Right lobe of liver (tissue), 6 donors: ENCODE measurements around the gene PPP1R9A. TPM values are rescaled to one million over a fixed set of nuclear protein-coding genes. Genes with fewer than 3 reads are reported as not detected.

Experiments used
- ATAC-seq, 4 donors: fragments of 200-7000 bp; cut with Tn5 transposase; one replicate each; pipeline ENCODE4 v1.9.1; 2020; ENCODE audit warnings: mild to moderate bottlenecking in 4 of 4, moderate library complexity in 4 of 4
- DNase-seq, 3 donors: peaks; one replicate each; pipeline ENCODE4 v3.0.0-alpha.2; 2020
- H3K27ac ChIP-seq, 3 donors: fragments of 200-600 bp; one replicate each; pipeline ENCODE4 v1.8.0; 2022
- H3K27me3 ChIP-seq, 2 donors: fragments of 200-600 bp; one replicate each; pipeline ENCODE4 v1.8.0; 2022
- H3K36me3 ChIP-seq, 4 donors: fragments of 200-600 bp; sonication (generic) in 1 of 4; one replicate each; pipeline versions ENCODE4 v1.5.1 to v1.8.0; 2017 to 2022; ENCODE audit warnings: control low read depth in 1 of 4
- H3K4me1 ChIP-seq, 4 donors: fragments of 200-600 bp; sonication (generic) in 1 of 4; one replicate each; pipeline versions ENCODE4 v1.5.1 to v1.8.0; 2017 to 2022; ENCODE audit warnings: control low read depth in 1 of 4
- H3K4me3 ChIP-seq, 3 donors: fragments of 200-600 bp; one replicate each; pipeline ENCODE4 v1.8.0; 2022
- H3K9me3 ChIP-seq, 4 donors: fragments of 200-600 bp; sonication (generic) in 1 of 4; one replicate each; pipeline versions ENCODE4 v1.5.1 to v1.8.0; 2017 to 2022; ENCODE audit warnings: control low read depth in 1 of 4
- CTCF ChIP-seq, 4 donors: fragments of 200-600 bp in 3 of 4; fragments of 450-650 bp in 1 of 4; IDR thresholded peaks; one replicate each; pipeline versions ENCODE4 v1.5.1 to v1.8.0; 2016 to 2022; ENCODE audit warnings: antibody characterized with exemption in 4 of 4, mild to moderate bottlenecking in 2 of 4
- POLR2A ChIP-seq: fragments of 450-650 bp; IDR thresholded peaks from one replicate; pipeline ENCODE4 v1.6.1; 2017; ENCODE audit warnings: antibody characterized with exemption, mild to moderate bottlenecking
- WGBS: methylation state at CpG from one replicate; pipeline ENCODE4 v1.1.6; 2018; ENCODE audit warnings: low coverage, low lambda C conversion rate; ENCODE audit not compliant: insufficient coverage; ENCODE audit errors: missing lambda C conversion rate; 5-methylcytosine and 5-hydroxymethylcytosine counted together
- intact Hi-C, 2 donors: fragments of 100-400 bp; cut with DNase I; formaldehyde crosslinking; loops; one replicate each; pipeline versions ENCODE4 v1.11.2 to v1.14.1; 2022
- total RNA-seq, 6 experiments: library from RNA; depleted of rRNA in 2 of 6; stranded (reverse); fragments of >200 nt in 2 of 6; fragmentation: NEBNext Ultra II Directional in 3 of 6; extraction: Animal tissue kit (Norgen Biotek cat#: 25700) in 3 of 6; gene quantifications; one replicate each; pipeline versions ENCODE4 v1.1.0 to v1.2.4, GENCODE V29; 2016 to 2023
- donor health status: DM: no; HTN: yes; CAD: no.
- donor health status: DM: no; HTN: no; CAD: no.
- donor health status: DM: no; HTN: no; CAD: no.
- donor health status: DM: no; HTN: yes; CAD: no.
- donor health status: DM: no; HTN: yes; CAD: no.

Gene PPP1R9A
- total RNA-seq, 6 experiments from 2014 or later, result 0.49 to 2.0 (median 0.81) TPM

DNA sequence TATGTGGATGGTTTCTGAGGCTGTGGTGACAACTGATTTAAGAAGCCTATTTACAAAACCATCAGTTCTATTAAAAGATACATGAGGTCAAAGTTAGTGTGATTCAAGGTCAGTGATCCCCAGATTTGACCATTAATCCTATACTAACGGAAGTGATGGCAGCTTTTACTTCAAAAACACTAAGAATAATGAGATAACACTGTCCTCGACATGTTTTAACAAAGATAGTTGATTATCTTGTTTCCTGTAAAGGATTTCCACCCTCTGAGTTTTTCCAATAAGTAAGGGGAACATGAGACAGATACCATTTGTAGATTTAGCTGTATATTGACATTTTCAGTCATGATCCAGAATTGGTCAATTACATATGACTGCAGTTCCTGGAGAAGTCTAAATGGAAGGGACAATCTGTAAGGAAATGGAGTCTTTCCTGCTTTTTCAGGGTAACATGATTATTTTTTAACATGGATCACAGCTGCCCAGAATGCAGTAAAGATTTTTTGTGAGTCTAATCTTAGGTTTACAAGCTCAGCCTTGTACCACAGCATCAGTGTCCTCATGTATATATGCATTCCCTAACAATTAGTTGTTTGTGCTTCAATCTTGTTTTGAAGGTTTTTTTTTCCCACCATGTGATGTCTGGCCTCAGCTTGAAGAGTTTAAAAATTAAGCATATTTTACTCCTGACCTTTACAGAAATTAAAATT lies 188.0 kb downstream of the PPP1R9A start:
- TF ChIP-seq POLR2A, result no peak
- Histone ChIP-seq H3K9me3 (no peaks in the 10 kb centered on the region), H3K27me3 (no peaks in the 10 kb centered on the region), H3K4me1 (no peaks in the 10 kb centered on the region), H3K36me3 (no peaks in the 10 kb centered on the region), H3K27ac (no peak overlapping the region), H3K4me3 (no peak overlapping the region)
- WGBS, result 31% methylated on average over 2 of the region's 2 CpGs
- intact Hi-C loops, result no loop called here
- DNase-seq, result no peak
- ATAC-seq, result peak; percentile 50 to 61 (median 55)

DNA sequence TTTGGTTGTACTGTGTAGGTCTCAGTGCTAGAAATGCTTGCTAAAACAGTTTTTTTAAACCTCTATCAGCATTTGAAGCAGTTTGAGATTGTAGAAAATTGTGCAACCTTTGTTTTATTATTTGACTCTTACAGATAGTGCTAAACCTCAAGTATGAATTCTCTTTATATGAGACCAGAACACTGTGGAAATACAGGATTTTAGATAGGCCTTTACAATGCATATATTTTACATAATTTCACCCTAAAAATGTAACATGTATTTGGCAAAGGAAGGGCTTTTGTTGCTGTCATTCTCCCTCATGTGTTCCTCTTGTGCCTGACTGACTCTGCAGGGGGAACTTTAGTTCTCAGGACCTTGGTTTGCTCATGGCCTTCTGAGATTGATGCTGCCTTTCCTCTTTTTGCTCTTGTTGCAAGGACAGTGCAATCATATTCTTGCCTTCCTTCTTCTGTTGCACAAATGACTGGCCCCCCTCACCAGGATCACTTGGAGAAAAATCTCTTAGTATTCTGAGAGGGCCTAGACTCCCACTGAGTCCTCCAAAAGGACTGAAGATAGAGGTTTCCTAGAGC lies 188.7 kb downstream of the PPP1R9A start:
- Histone ChIP-seq H3K4me3 (no peak overlapping the region), H3K9me3 (no peaks in the 10 kb centered on the region), H3K4me1 (no peaks in the 10 kb centered on the region), H3K27ac (no peak overlapping the region), H3K36me3 (no peaks in the 10 kb centered on the region), H3K27me3 (no peaks in the 10 kb centered on the region)
- TF ChIP-seq POLR2A, result no peak
- TF ChIP-seq CTCF (IDR thresholded peaks at IDR 0.05), result no peak
- intact Hi-C loops, result no loop called here
- no peak for DNase-seq
- ATAC-seq, result no peak

DNA sequence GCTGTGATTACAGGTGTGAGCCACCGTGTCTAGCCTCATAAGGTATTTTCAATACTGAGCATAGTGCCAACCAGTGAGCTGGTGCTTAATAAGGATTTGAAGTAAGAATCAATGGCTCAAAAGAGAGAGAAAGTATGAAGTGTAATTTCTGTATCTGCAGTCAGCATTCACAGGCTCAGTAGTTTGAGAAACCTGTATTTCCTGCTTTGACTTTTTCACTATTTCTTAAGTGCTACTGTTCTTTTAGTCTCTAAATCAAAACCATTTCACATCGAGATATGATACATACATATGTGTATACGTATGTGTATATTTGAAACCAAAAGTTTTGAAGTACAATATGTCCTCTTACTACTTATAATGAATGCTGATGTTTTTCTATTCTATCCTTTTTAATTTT lies 189.9 kb downstream of the PPP1R9A start:
- Histone ChIP-seq H3K4me3 (no peak overlapping the region), H3K36me3 (no peaks in the 10 kb centered on the region), H3K27ac (no peak overlapping the region), H3K9me3 (no peaks in the 10 kb centered on the region), H3K27me3 (no peaks in the 10 kb centered on the region), H3K4me1 (no peaks in the 10 kb centered on the region)
- ATAC-seq (no peak), DNase-seq (no peak)
- intact Hi-C loops, result no loop called here
- no peak for TF ChIP-seq CTCF (IDR thresholded peaks at IDR 0.05)
- TF ChIP-seq POLR2A, result no peak
- 94% methylated on average over 3 of the region's 3 CpGs for WGBS

DNA sequence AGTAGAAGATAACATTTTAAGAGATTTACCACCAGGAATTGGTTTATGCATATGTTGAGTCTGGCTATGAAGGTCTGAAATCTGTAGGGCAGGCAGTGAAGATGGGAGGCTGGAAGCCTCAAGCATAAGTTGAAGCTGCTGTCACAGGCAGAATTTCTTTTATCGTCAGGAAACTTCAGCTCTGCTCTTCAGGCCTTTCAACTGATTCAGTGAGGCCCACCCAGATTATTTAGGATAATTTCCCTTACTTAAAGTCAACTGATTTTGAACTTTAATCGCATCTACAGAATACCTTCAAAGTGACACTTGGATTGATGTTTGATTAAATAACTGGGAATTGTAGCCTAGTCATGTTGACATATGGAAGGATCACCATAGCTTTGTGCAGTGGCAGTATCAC lies 190.5 kb downstream of the PPP1R9A start:
- 73% methylated on average over 2 of the region's 2 CpGs for WGBS
- TF ChIP-seq CTCF (IDR thresholded peaks at IDR 0.05) (no peak), POLR2A (no peak)
- no peaks in the 10 kb centered on the region for H3K36me3 ChIP-seq
- no peaks in the 10 kb centered on the region for H3K9me3 ChIP-seq
- H3K4me3 ChIP-seq, result no peak overlapping the region
- no peak overlapping the region for H3K27ac ChIP-seq
- no peaks in the 10 kb centered on the region for H3K4me1 ChIP-seq
- H3K27me3 ChIP-seq, result no peaks in the 10 kb centered on the region
- ATAC-seq, result no peak
- no peak for DNase-seq
- intact Hi-C loops, result no loop called here

GRCh38 chr7:95099106-95099505 lies 191.7 kb downstream of the PPP1R9A start:
- no peak for DNase-seq
- intact Hi-C loops, result no loop called here
- TF ChIP-seq POLR2A (no peak), CTCF (IDR thresholded peaks at IDR 0.05) (no peak)
- Histone ChIP-seq H3K36me3 (no peaks in the 10 kb centered on the region), H3K27me3 (no peaks in the 10 kb centered on the region), H3K27ac (no peak overlapping the region), H3K9me3 (no peaks in the 10 kb centered on the region), H3K4me3 (no peak overlapping the region), H3K4me1 (no peaks in the 10 kb centered on the region)
- WGBS, result 50% methylated on average over 1 of the region's 1 CpG
- no peak for ATAC-seq
